CD8-positive, alpha-beta memory T cell (primary cell): ENCODE results near the gene KEAP1. TPM values are rescaled to one million over a fixed set of nuclear protein-coding genes. Genes with fewer than 3 reads are reported as not detected.
A peak's percentile ranks its signal among the peaks of the same experiment; 100 is the strongest.

Source experiments
- CTCF ChIA-PET: fragments of 350-600 bp; sonication (Branson Sonifier 250); formaldehyde crosslinking; loops from one replicate; lab custom pipeline; 2021; ENCODE audit warnings: antibody characterized with exemption; lab: Charles Lee
- POLR2A ChIA-PET: fragments of 350-600 bp; sonication (Branson Sonifier 250); formaldehyde crosslinking; loops from one replicate; lab custom pipeline; 2021; ENCODE audit warnings: antibody characterized with exemption; lab: Charles Lee
- DNase-seq, 5 donors: peaks; one replicate each; pipeline versions ENCODE4 v3.0.0 to v3.0.0-alpha.2; 2020 to 2022; ENCODE audit warnings: mixed read lengths in 1 of 5
- H3K27ac ChIP-seq: one replicate; pipeline ENCODE4 v1.7.0; 2013; ENCODE audit warnings: low read depth, mild to moderate bottlenecking, low read length, moderate library complexity
- H3K27me3 ChIP-seq: 2 replicates; pipeline ENCODE4 v1.7.0; 2013; ENCODE audit warnings: low read length, mild to moderate bottlenecking; ENCODE audit not compliant: insufficient read depth, poor library complexity, severe bottlenecking
- H3K36me3 ChIP-seq: 2 replicates; pipeline ENCODE4 v1.7.0; 2013; ENCODE audit warnings: mild to moderate bottlenecking, low read length, moderate library complexity; ENCODE audit not compliant: insufficient read depth
- H3K4me1 ChIP-seq: 2 replicates; pipeline ENCODE4 v1.7.0; 2013; ENCODE audit warnings: mild to moderate bottlenecking, low read length, moderate library complexity; ENCODE audit not compliant: insufficient read depth
- H3K4me3 ChIP-seq: 2 replicates; pipeline ENCODE4 v1.7.0; 2013; ENCODE audit warnings: mild to moderate bottlenecking, low read length
- H3K9me3 ChIP-seq: 2 replicates; pipeline ENCODE4 v1.7.0; 2013; ENCODE audit warnings: mild to moderate bottlenecking, low read length
- H3K27ac Mint-ChIP-seq, 8 donors: one replicate each; pipeline ENCODE4 v1.8.0; 2020 to 2021; ENCODE audit warnings: mixed read lengths in 8 of 8, mild to moderate bottlenecking in 6 of 8, inconsistent platforms in 3 of 8, moderate library complexity in 3 of 8
- H3K27me3 Mint-ChIP-seq, 2 donors: one replicate each; pipeline ENCODE4 v1.8.0; 2020 to 2021; ENCODE audit warnings: mixed read lengths in 2 of 2, mild to moderate bottlenecking in 1 of 2, moderate library complexity in 1 of 2
- H3K36me3 Mint-ChIP-seq, 3 donors: one replicate each; pipeline ENCODE4 v1.8.0; 2020 to 2021; ENCODE audit warnings: mixed read lengths in 3 of 3, inconsistent platforms in 1 of 3, mild to moderate bottlenecking in 1 of 3
- H3K4me1 Mint-ChIP-seq, 3 donors: one replicate each; pipeline ENCODE4 v1.8.0; 2020 to 2021; ENCODE audit warnings: mixed read lengths in 3 of 3, inconsistent platforms in 1 of 3, mild to moderate bottlenecking in 1 of 3
- H3K4me3 Mint-ChIP-seq, 7 donors: one replicate each; pipeline ENCODE4 v1.8.0; 2020 to 2021; ENCODE audit warnings: mixed read lengths in 7 of 7, mild to moderate bottlenecking in 6 of 7, moderate library complexity in 4 of 7, inconsistent platforms in 2 of 7
- H3K9me3 Mint-ChIP-seq, 5 donors: one replicate each; pipeline ENCODE4 v1.8.0; 2020 to 2022; ENCODE audit warnings: mixed read lengths in 5 of 5, mild to moderate bottlenecking in 3 of 5, moderate library complexity in 2 of 5, inconsistent platforms in 1 of 5
- polyA plus RNA-seq: library from polyadenylated mRNA; unstranded; fragments of 300-500 nt; fragmentation: Illumina TruSeq; gene quantifications from one replicate; pipeline ENCODE4 v1.2.3, GENCODE V29; 2021
- total RNA-seq, 2 experiments: library from RNA; stranded (reverse); gene quantifications; one replicate each; pipeline ENCODE4 v1.2.3, GENCODE V29; 2021

KEAP1 gene
- total and polyA plus RNA-seq, 3 experiments from 2014 or later = 58.3 to 107 (median 101) TPM

- H3K4me3 Mint-ChIP-seq = peak overlapping the region in 6 of 7 donors; percentile 39 to 78 (median 75)
- CTCF ChIA-PET = interaction anchor here (0.6 to 1.5 kb wide), 10 partner anchors 13 to 102 kb away, joined by 3 to 7 read pairs (median 4); partner anchors contain the start of genes CDC37, CDKN2D and KRI1
- H3K4me3 ChIP-seq = no peak overlapping the region
- H3K4me1 ChIP-seq = peaks cover 32% of the 10 kb centered on the region
- H3K27me3 ChIP-seq = no peaks in the 10 kb centered on the region
- H3K4me1 Mint-ChIP-seq = peaks cover 29 to 44% (median 35%) of the 10 kb centered on the region in 3 donors
- peaks cover 0 to 5% (median 0%) of the 10 kb centered on the region in 3 donors for H3K36me3 Mint-ChIP-seq
- no peaks in the 10 kb centered on the region for H3K9me3 ChIP-seq
- no peaks in the 10 kb centered on the region for H3K36me3 ChIP-seq
- peak overlapping the region in 7 of 8 donors; percentile 45 to 87 (median 75) for H3K27ac Mint-ChIP-seq
- DNase-seq = peak; percentile 69 to 86 (median 72)
- no peak overlapping the region for H3K27ac ChIP-seq
- H3K9me3 Mint-ChIP-seq = no peaks in the 10 kb centered on the region
- H3K27me3 Mint-ChIP-seq = no peaks in the 10 kb centered on the region
- POLR2A ChIA-PET = interaction anchor here (1.0 kb wide), 1 partner anchor 147 kb away, joined by 3 read pairs; no protein-coding TSS in a partner anchor
These were observed 2.5 kb upstream of the KEAP1 start for GRCh38 chr19:10505583-10506229.

GRCh38 chr19:10502524-10503001 is 593 bp downstream of the KEAP1 start:
- no peaks in the 10 kb centered on the region for H3K9me3 ChIP-seq
- peaks cover 34 to 46% (median 42%) of the 10 kb centered on the region in 3 donors for H3K4me1 Mint-ChIP-seq
- no peaks in the 10 kb centered on the region for H3K27me3 ChIP-seq
- ChIA-PET CTCF (interaction anchor here (1.8 kb wide), 1 partner anchor 50 kb away, joined by 4 read pairs; no protein-coding TSS in a partner anchor), POLR2A (interaction anchor here (0.6 to 2.2 kb wide), 7 partner anchors 15 to 332 kb away, joined by 3 to 8 read pairs (median 4); partner anchors contain the start of genes KRI1 and S1PR5)
- H3K36me3 ChIP-seq = peaks cover 12% of the 10 kb centered on the region
- peak overlapping the region; percentile 90 for H3K27ac ChIP-seq
- H3K4me1 ChIP-seq = peaks cover 32% of the 10 kb centered on the region
- peak overlapping the region; percentile 68 to 95 (median 88) for H3K27ac Mint-ChIP-seq
- no peaks in the 10 kb centered on the region for H3K27me3 Mint-ChIP-seq
- H3K4me3 ChIP-seq = peak overlapping the region; percentile 72
- H3K4me3 Mint-ChIP-seq = peak overlapping the region; percentile 83 to 93 (median 86)
- peak; percentile 78 to 92 (median 82) for DNase-seq
- no peaks in the 10 kb centered on the region for H3K9me3 Mint-ChIP-seq
- H3K36me3 Mint-ChIP-seq = peaks cover 0 to 24% (median 6%) of the 10 kb centered on the region in 3 donors

GRCh38 chr19:10501971-10502523 is 1.1 kb downstream of the KEAP1 start:
- Mint-ChIP-seq H3K4me1 (peaks cover 38 to 51% (median 47%) of the 10 kb centered on the region in 3 donors), H3K27ac (peak overlapping the region; percentile 68 to 95 (median 89)), H3K9me3 (no peaks in the 10 kb centered on the region), H3K36me3 (peaks cover 0 to 29% (median 8%) of the 10 kb centered on the region in 3 donors), H3K4me3 (peak overlapping the region; percentile 83 to 93 (median 86)), H3K27me3 (no peaks in the 10 kb centered on the region)
- Histone ChIP-seq H3K36me3 (peaks cover 12% of the 10 kb centered on the region), H3K4me3 (peak overlapping the region; percentile 72), H3K4me1 (peaks cover 32% of the 10 kb centered on the region), H3K9me3 (no peaks in the 10 kb centered on the region), H3K27me3 (no peaks in the 10 kb centered on the region), H3K27ac (peak overlapping the region; percentile 90)
- CTCF ChIA-PET = interaction anchor here (1.8 kb wide), 1 partner anchor 50 kb away, joined by 4 read pairs; no protein-coding TSS in a partner anchor
- DNase-seq = peak in 1 of 5 donors; percentile 63
- POLR2A ChIA-PET = interaction anchor here (2.2 kb wide), 1 partner anchor 65 kb away, joined by 8 read pairs; no protein-coding TSS in a partner anchor

- H3K4me1 Mint-ChIP-seq = peaks cover 32 to 46% (median 41%) of the 10 kb centered on the region in 3 donors
These were observed 2.9 kb downstream of the KEAP1 start for GRCh38 chr19:10500247-10500592.

GRCh38 chr19:10499550-10500246 is 3.5 kb downstream of the KEAP1 start:
- Mint-ChIP-seq H3K4me3 (peak overlapping the region in 6 of 7 donors; percentile 67 to 88 (median 79)), H3K27ac (peak overlapping the region in 5 of 8 donors; percentile 29 to 89 (median 75)), H3K27me3 (no peaks in the 10 kb centered on the region), H3K36me3 (peaks cover 0 to 41% (median 8%) of the 10 kb centered on the region in 3 donors), H3K4me1 (peaks cover 32 to 46% (median 41%) of the 10 kb centered on the region in 3 donors), H3K9me3 (no peaks in the 10 kb centered on the region)
- no peak overlapping the region for H3K27ac ChIP-seq
- POLR2A ChIA-PET = no interaction called here
- H3K36me3 ChIP-seq = peaks cover 12% of the 10 kb centered on the region
- H3K4me1 ChIP-seq = peaks cover 27% of the 10 kb centered on the region
- H3K9me3 ChIP-seq = no peaks in the 10 kb centered on the region
- CTCF ChIA-PET = interaction anchor here (0.7 to 1.5 kb wide), 2 partner anchors 18 to 65 kb away, joined by 3 to 4 read pairs; no protein-coding TSS in a partner anchor
- no peak overlapping the region for H3K4me3 ChIP-seq
- no peaks in the 10 kb centered on the region for H3K27me3 ChIP-seq
- no peak for DNase-seq

More at GRCh38 chr19:10500247-10500592, 2.9 kb downstream of the KEAP1 start:
- H3K36me3 Mint-ChIP-seq = peaks cover 0 to 37% (median 8%) of the 10 kb centered on the region in 3 donors
- Histone ChIP-seq H3K4me1 (peaks cover 27% of the 10 kb centered on the region), H3K9me3 (no peaks in the 10 kb centered on the region), H3K27ac (no peak overlapping the region), H3K4me3 (no peak overlapping the region), H3K27me3 (no peaks in the 10 kb centered on the region), H3K36me3 (peaks cover 12% of the 10 kb centered on the region)
- H3K27ac Mint-ChIP-seq = peak overlapping the region; percentile 8 to 89 (median 76)
- CTCF ChIA-PET = interaction anchor here (0.6 to 1.5 kb wide), 3 partner anchors 18 to 430 kb away, joined by 3 to 4 read pairs (median 3); no protein-coding TSS in a partner anchor
- H3K27me3 Mint-ChIP-seq = no peaks in the 10 kb centered on the region
- H3K9me3 Mint-ChIP-seq = no peaks in the 10 kb centered on the region
- peak overlapping the region; percentile 67 to 88 (median 77) for H3K4me3 Mint-ChIP-seq
- no peak for DNase-seq
- POLR2A ChIA-PET = no interaction called here

GRCh38 chr19:10497371-10497770 is 5.8 kb downstream of the KEAP1 start:
- no peaks in the 10 kb centered on the region for H3K9me3 ChIP-seq
- no peaks in the 10 kb centered on the region for H3K27me3 Mint-ChIP-seq
- no peaks in the 10 kb centered on the region for H3K9me3 Mint-ChIP-seq
- H3K4me1 Mint-ChIP-seq = peaks cover 27 to 42% (median 37%) of the 10 kb centered on the region in 3 donors
- H3K36me3 ChIP-seq = peaks cover 12% of the 10 kb centered on the region
- ChIA-PET CTCF (interaction anchor here (1.6 to 1.9 kb wide), 2 partner anchors 14 to 44 kb away, joined by 4 read pairs; no protein-coding TSS in a partner anchor), POLR2A (no interaction called here)
- peaks cover 0 to 46% (median 11%) of the 10 kb centered on the region in 3 donors for H3K36me3 Mint-ChIP-seq
- peak overlapping the region in 3 of 7 donors; percentile 9 to 71 (median 39) for H3K4me3 Mint-ChIP-seq
- H3K4me1 ChIP-seq = peaks cover 27% of the 10 kb centered on the region
- H3K27me3 ChIP-seq = no peaks in the 10 kb centered on the region
- H3K27ac Mint-ChIP-seq = peak overlapping the region in 6 of 8 donors; percentile 24 to 90 (median 58)
- H3K4me3 ChIP-seq = no peak overlapping the region
- no peak overlapping the region for H3K27ac ChIP-seq
- DNase-seq = no peak

- Mint-ChIP-seq H3K27ac (peak overlapping the region in 1 of 8 donors; percentile 50), H3K4me1 (peaks cover 8 to 20% (median 10%) of the 10 kb centered on the region in 3 donors), H3K9me3 (no peaks in the 10 kb centered on the region), H3K4me3 (no peak overlapping the region), H3K27me3 (no peaks in the 10 kb centered on the region), H3K36me3 (peaks cover 0 to 56% (median 7%) of the 10 kb centered on the region in 3 donors)
- CTCF ChIA-PET = interaction anchor here (0.6 to 1.7 kb wide), 6 partner anchors 14 to 378 kb away, joined by 3 to 5 read pairs (median 4); no protein-coding TSS in a partner anchor
- H3K27ac ChIP-seq = no peak overlapping the region
- H3K27me3 ChIP-seq = no peaks in the 10 kb centered on the region
- H3K4me3 ChIP-seq = no peak overlapping the region
- H3K4me1 ChIP-seq = no peaks in the 10 kb centered on the region
- POLR2A ChIA-PET = interaction anchor here (0.6 kb wide), 1 partner anchor 161 kb away, joined by 4 read pairs; no protein-coding TSS in a partner anchor
- H3K36me3 ChIP-seq = peaks cover 9% of the 10 kb centered on the region
- H3K9me3 ChIP-seq = no peaks in the 10 kb centered on the region
- no peak for DNase-seq
These were observed 11.6 kb downstream of the KEAP1 start for GRCh38 chr19:10491472-10492047.
